Stimulated activated naive CD4-positive, alpha-beta T cell treated with Interleukin-2 at 50 U/mL for 16 hours (primary cell): ENCODE data around the gene LRRC31.

Experiments
- DNase-seq: peaks from one replicate; lab custom pipeline; 2025; lab: John Stamatoyannopoulos, UW

LRRC31 gene

DNA sequence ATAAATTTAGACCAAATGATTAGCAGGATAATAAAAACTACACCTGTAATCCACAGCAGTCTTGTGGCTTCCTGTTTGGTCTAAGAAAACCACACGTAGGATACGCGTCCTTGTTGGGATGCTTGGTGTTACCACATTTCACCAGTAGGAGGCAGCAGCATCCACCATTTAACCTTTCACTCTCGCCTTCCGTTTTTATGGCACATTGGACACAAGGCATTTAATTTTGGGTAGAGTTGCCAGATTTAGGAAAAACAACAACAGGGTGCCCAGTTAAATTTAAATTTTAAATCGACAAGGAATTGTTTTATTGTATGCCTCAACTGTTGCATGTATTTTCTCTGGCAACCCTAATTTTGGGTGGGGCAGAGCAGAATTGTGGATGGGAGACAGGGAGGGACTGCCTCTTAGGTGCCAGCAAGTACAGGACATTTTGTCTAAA, 6.3 kb downstream of the LRRC31 start:
- DNase-seq: peak; percentile 33

DNA sequence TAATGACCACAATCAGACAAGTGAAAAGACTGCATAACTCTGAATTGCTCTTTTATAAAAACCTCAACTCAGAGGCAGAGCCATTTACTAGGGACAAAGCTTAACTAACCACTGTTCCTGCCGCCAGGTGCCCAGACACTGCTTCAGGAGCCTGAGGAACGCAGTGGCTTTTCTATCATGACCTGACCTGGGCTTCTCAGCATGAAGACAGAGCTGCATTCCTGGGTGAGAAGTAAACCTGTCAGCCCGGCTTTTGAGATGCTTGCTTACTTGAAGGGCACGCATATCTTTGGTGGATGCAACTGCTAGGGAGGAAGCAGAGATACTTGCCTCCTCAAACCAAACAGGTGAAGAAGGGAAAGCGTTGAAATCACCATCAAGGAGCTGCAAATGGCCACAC, 7.9 kb downstream of the LRRC31 start:
- no peak for DNase-seq

DNA sequence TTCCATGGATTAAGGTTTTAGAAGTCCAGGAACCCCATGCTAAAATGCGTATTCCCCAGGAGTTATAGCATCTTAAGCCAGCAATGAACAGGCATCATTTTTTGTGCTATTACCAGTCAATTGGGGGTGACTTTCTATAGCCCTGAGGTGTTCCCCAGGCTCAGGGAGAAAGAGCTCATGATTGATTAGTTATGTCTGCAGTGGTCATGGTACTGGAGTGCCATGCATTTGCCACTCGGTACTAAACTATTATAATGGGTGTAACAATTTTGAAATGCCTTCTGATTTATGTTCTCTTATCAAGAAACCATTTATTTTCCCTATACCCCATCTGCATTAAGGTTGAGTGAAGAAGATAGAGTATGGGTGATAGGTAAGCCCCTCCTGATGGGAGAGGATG, 11.9 kb downstream of the LRRC31 start:
- DNase-seq: no peak

DNA sequence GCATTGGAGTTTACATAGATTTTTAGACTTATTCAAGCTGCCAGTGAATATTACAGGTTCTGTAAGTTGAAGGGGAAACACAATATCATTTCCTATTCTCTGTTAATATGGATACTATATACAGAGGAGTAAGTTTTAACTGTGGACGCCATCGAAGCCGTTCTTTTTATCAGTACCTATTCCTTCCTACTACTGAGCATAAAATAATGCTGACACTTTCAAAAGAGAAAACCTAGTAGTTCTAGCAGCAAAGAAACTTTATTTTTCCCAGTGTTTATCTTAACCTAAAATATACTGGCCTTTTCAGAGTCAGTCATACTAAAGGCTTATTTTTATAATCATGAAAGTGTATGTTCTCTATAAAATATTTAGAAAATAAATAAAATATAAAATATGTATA, 14.2 kb downstream of the LRRC31 start:
- DNase-seq: no peak

DNA sequence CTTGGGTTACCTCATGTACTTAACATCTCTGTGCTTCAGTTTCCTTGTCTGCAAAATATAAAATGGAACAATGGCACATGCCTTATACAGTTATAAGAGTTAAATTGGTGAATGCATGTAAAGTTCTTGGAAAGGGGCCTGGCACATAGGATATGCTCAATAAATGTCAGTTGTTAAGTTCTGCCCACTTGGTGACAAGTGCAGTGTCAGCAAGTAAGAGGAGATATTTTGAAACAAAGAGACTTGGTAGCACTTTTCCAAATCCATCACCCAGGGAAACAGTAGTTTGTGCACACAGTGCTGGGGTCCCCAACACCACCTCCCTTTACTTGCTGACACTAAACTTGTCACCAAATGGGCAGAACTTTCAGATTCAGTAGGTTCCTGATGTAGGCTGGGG, 19.1 kb downstream of the LRRC31 start:
- DNase-seq: no peak

DNA sequence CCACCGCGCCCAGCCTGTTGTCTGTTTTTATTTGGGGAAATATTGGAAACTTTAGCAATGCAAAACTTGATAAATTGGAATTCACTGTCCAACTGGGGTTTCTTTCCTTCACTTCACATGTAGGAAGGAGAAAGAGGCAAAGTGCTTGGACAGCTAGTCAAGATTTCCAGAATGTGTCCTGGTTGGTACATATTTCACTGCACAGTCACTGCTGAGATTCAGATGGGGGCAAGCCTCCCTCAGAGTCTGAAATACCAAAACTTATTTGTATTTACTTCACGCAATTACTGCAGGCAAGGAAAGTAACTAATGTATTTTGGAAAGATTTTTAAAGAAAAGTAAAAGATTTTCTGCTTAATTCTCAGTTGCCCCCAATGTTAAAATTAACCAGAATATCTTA, 21.0 kb downstream of the LRRC31 start:
- DNase-seq: no peak

DNA sequence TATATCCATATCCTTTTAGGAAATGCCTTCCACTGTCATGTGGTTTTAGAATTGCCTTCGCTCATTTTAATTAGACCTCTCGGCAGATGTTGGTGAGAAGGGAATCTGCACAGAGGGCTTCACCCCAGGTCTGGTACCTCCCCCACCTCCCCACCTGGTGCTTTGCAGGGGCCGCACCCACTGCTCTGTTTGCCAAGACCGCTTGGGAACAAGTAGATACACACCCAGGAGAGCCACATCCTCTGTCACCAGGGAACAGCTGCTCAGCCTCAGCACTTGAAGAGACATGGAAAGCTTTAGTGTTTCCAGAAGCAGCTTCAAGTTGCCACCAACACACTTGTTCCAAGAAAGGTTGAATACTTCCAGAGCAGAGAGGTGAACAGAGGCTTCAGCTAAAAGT, 21.8 kb downstream of the LRRC31 start:
- no peak for DNase-seq

DNA sequence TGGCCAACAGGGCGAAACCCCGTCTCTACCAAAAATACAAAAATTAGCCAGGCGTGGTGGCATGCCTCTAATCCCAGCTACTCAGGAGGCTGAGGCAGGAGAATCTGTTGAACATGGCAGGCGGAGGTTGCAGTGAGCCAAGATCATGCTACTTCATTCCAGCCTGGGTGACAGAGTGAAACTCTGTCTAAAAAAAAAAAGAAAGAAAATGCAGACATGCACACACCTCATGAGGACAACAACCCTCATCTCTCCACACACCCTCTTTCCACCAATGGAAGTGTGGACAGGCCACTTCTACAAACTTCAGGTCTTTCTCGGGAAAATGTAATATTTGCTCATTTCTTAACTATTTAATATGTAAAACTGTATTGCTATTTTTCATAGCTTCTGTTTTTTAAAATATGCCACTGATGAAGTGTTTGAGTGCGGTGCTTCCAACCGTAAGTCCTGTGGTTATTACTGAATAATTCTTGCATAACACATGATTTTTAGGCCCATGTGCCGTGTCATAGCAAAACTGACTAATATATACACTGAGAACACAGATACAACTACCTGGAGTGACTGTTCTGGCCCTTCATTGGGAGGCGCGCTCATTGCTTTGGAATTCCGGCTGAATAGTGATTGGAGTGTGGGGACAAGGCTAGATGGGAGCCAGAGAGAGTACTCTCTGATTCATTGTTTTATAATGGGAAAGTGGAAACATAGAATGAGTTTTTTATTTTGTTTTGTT, 23.1 kb downstream of the LRRC31 start:
- DNase-seq: no peak

DNA sequence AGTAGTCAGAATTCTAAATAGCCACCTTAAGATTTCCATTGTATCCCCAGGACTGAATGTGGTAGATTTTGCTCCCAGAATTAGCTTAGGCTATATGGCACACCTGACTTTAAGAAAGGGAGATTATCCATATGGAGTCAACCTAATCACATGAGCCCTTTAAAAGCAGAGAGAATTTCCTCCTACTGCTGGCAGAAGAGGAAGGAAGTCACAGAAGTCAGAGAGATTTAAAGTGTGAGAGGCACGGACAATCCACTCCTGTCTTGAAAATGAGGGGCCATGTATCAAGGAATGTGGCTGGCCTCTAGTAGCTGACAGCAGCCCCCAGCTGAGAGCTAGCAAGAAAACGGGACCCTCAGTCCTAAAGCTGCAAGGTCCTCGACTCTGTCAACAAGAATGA, 26.8 kb downstream of the LRRC31 start:
- no peak for DNase-seq

DNA sequence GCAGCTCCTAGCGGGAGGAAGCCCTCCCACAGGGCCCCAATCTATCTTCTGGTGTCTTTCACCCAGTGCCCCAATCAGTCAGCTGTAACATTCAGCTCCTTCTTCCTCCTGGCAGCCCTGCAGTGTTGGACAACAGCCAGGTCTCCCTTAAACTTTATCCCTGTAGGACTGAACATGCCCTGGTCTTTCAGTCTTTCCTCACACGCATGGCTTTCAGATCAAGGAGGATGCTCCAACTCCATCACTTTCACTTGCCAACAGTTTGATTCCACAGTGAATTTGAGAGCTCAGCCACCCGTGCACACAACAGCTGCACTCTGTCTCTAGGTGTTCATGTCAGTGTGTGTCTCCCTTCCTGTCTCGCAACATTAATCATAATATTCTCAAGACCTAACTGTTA, 28.6 kb downstream of the LRRC31 start:
- DNase-seq: no peak

DNA sequence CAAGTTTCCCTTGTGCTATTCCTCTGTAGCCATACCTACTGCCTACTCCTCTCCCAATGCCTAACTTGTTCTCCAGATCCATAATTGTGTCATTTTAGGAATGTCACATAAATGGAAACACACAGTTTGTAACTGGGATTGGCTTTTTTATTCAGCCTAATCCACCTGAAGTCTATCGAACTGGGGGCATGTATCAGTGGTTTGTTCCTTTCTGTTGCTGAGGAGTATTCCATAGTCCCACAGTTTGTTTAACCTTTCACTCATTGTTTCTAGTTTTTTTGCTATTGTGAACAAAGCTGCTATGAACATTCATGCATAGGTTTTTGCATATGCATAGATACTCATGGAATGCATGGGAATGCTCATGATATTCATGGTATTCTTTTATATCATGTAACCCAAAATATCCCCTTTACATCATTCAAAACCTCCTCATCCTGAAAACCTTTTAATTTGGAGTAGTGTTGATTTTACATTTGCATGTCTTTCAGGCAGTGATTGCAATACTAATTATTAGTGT, 31.2 kb downstream of the LRRC31 start:
- no peak for DNase-seq

DNA sequence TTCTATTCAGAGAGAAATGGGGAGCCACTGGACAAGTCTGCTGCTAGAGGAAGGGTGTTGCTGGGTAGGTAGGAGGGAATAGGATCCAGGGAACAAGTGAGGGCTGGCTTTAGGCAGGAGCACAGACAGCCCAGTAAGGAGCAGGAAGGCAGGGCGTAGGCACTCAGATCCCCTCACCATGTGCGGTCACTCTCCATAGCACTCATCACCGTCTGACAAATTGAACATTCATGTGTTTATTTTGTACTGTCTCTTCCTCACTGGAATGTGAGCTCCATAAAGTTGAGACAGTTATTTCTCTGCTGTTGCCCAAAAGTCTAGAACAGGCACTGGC, 32.8 kb downstream of the LRRC31 start:
- no peak for DNase-seq

DNA sequence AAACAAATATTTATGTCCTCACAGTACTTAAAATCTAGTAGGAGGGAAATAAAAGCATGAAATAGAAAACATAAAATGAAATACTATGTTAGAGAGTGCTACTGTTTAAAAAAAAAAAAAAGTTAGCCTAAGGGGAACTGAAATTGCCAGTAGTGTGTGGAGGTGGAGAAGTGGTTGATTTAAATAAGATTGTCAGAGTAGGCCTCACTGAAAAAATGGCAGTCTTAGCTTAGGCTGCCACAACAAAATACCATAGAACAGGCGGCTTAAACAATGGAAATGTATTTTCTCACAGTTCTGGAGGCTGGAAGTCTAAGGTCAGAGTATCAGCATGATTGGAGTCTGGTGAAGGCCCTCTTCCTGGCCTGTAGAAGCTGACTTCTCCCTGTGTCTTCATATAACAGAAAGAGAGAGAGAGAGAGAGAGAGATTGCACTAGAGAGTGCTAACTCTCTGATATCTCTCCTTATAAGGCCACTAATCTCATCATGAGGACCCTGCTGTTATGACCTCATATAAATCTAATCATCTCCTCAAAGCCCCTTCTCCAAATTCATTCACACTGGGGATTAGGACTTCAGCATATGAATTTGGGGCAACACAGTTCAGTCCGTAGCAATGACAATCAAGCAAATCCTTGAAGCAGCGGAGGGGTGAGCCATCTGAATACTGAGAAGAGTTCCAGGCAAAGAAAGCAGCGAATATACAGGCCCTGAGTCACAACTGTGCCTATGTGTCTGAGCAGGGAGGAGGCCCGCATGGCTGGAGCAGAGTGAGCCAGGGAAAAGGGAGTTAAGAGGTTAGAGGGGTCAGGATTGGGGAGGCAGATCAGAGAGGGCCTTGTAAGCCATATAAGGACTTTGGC, 33.4 kb downstream of the LRRC31 start:
- DNase-seq: no peak

DNA sequence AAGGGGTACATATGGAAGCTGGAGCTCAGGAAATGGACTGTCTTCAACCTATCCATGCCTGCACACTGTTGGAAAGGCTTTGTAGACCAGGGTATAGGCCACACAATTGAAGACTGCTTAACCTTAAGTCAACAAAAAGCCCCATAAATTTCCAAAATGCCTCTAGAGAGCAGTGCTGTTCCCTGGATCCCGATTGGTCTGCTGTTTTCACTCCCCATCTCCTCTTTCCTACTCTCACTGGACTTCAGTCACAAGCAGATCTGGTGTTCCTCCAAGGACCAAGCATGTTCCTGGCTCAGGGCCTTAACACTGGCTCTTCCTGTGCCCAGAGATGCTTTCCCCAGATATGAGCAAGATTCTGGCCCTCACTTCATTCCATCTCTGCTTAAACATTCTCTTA, 34.2 kb downstream of the LRRC31 start:
- DNase-seq: no peak

DNA sequence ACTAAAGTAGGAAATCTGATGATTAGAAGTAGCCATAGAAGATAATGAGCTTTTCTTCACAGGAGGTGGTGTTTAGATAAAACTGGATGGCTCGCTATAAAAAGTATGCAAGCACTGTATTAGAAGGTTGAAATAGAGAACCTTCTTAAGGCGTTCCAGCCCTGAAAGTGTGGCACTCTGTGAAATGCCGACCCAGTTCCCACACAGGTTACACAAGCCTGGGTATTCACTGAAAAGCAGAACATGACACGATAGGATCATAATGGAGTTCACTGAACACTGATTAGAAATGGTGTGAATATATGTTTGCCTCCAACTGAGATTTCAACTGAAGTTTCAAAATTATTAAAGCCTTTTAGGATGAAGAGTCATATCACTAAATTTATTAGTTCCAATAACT, 42.0 kb downstream of the LRRC31 start:
- no peak for DNase-seq

DNA sequence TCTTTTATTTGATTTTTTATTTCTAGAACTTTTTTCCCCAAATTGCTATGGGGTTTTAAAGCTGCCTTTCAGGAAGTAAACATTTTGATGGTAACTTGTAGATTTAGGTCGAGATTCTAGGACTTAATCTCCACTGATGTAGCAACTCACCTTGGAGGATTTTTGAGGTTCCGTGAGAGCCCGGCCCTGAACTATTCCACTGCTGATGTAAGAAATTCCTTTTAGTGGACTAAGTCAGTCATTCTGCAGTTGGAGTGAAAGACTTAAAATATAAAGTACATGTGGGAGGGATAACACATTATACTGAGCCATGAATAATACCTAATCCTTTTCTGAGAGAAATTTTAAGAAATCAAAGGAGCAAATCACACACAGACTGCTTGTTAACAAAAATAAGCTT, 44.4 kb downstream of the LRRC31 start:
- no peak for DNase-seq

DNA sequence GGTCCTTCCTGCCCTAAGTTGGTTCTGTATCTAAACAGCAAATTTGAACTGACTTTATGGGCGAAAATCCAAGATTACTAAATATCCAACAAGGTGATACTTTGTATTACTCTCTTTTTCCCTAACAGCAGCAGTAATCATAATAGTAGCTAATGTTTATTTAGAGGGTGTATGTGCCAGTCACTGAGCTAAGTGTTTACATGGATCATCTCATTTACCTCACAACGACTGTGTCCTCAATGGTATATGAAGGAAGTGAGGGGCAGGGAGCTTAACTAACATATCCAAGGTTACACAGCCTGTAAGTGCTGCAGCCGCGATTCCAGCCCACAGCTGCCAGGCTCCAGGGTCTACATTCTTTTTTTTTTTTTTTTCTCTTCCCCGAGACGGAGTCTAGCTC, 46.8 kb downstream of the LRRC31 start:
- no peak for DNase-seq

DNA sequence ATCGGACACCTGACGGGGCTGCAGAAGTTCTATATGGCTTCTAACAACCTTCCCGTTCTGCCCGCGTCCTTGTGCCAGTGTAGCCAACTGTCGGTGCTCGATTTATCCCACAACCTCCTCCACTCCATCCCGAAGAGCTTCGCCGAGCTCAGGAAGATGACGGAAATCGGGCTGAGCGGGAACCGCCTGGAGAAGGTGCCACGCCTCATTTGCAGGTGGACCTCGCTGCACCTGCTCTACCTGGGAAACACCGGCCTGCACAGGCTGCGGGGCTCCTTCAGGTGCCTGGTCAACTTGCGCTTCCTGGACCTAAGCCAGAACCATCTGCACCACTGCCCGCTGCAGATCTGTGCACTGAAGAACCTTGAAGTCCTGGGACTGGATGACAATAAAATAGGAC, 47.2 kb downstream of the LRRC31 start:
- DNase-seq: no peak

DNA sequence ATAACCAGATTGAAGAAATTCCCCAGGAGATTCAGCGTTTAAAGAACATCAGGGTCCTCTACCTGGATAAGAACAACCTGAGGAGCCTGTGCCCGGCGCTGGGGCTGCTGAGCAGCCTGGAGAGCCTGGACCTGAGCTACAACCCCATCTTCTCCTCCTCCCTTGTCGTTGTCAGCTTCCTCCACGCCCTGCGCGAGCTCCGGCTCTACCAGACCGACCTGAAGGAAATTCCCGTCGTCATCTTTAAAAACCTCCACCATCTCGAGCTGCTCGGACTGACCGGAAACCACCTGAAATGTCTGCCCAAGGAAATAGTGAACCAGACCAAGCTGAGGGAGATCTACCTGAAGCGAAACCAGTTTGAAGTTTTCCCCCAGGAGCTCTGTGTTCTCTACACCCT, 47.6 kb downstream of the LRRC31 start:
- DNase-seq: no peak

DNA sequence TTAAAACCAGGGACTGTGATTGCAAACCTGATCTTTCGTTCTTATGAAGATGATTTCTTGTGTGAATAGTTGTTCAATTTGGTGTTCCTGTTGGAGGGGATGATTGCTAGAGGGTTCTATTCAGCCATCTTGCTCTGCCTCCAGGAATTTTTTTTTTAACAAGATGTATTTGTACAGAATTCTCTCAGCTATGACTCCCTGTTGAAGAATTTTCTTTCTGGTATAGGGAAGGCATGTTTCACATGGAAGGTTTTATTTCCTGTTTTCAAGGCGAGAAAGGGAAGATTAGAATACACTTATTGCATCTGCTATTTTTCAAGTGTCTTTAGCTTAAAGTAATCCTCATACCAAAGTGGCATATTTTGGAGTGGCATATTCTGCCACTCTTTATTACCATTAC, 51.4 kb downstream of the LRRC31 start:
- DNase-seq: no peak

DNA sequence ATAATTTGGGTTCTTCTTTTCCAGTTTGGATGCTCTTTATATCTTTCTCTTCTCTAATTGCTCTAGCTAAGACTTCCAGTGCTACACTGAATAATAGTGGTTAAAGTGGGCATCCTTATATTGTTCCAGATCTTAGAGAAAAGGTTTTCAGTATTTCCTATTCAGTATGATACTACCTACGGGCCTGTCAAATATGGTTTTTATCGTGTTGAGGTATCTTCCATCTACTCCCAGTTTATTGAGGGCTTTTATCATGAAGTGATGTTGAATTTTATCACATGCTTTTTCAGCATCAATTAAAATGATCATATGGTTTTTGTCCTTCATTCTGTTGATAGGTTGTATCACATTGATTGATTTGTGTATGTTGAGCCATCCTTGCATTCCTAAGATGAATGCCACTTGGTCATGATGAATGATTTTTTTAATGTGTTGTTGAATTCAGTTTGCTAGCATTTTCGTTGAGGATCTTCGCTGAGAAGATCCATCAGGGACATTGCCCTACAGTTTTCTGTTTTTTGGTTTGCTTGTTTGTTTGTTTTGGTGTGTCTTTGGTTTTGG, 54.1 kb downstream of the LRRC31 start:
- no peak for DNase-seq

DNA sequence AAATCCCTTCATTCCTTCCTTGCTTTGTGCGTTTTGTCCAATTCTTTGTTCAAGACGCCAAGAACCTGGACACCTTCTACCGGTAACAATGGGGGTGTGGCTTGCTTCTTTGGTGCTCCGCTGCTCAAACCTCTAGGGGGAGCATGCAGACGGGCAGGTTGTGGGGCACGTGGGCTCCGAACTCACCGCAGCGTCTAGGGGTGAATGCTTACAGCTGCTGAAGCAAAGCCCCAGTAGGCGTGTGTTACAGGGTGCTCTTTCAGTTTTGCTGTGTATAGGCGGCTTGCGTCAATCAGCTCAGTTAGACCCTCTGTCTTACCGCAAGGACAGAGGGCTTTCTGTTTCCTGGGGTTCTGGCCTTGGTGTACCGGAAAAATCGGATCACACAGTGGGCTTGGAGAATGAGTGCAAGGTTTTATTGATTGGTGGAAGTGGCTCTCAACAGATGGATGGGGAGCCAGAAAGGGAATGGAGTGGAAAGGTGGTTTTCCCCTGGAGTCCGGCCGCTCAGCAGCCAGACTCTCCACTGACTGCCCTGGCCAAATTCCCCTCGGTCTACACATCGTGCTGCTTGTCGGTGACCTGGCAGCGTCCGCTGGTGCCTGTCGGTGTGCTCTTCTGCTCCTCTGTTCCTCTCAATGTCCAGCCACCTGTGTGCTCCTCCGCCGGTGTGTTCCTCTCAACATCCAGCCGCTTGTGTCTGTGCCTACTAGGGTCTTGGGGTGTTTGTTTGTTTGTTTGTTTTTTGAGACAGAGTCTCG, 55.8 kb downstream of the LRRC31 start:
- DNase-seq: peak; percentile 77
